ENCODE measurements around the gene KRTAP29-1. TPM values are rescaled to one million over a fixed set of nuclear protein-coding genes. Genes with fewer than 3 reads are reported as not detected.

The KRTAP29-1 gene
- total RNA-seq, 1 experiment from 2014 or later = not detected

- H3K27ac ChIP-seq (ENCODE audit: low read length) = no peak overlapping the region
- H3K36me3 ChIP-seq (ENCODE audit: control insufficient read depth, insufficient read depth, low read length) = no peaks in the 10 kb centered on the region
- ChIA-PET POLR2A (interaction anchor here (0.6 kb wide), 1 partner anchor 1043 kb away, joined by 4 read pairs; no protein-coding TSS in a partner anchor), CTCF (interaction anchor here (0.6 to 1.1 kb wide), 2 partner anchors 217 to 482 kb away, joined by 3 read pairs; no protein-coding TSS in a partner anchor)
- DNase-seq (ENCODE audit: low read depth, low spot score) (no peak), ATAC-seq (no peak)
- in situ Hi-C loops (cut with HindIII; ENCODE audit: low pct_unique_long_range_greater_than_20kb, low sequenced_read_pairs) (no loop called here), intact Hi-C loops (cut with micrococcal nuclease; ENCODE audit: unreplicated experiment) (no loop called here)
- BruUV-seq (replicated peaks) = no TSS peak
- TF ChIP-seq REST (IDR thresholded peaks at IDR 0.05; ENCODE audit: insufficient read depth in 1 of 2, low read depth in 2 of 2, low read length in 1 of 2) (no peak), CTCF (IDR thresholded peaks at IDR 0.05) (no peak), SIN3A (IDR thresholded peaks at IDR 0.05; ENCODE audit: borderline replicate concordance, insufficient read depth, low read depth, low read length) (no peak), POLR2AphosphoS5 (IDR thresholded peaks at IDR 0.05; ENCODE audit: low read depth, low read length) (no peak), TCF7L2 (IDR thresholded peaks at IDR 0.05; ENCODE audit: low read depth, low read length) (no peak)
- no peak overlapping the region for H3K4me3 ChIP-seq (ENCODE audit: low read depth in 2 of 2, low read length in 2 of 2)
- no peaks in the 10 kb centered on the region for H3K4me1 ChIP-seq (ENCODE audit: control insufficient read depth, insufficient read depth, low read length)
- H3K27me3 ChIP-seq (ENCODE audit: control insufficient read depth, insufficient read depth, low read length) = no peaks in the 10 kb centered on the region
- H3K9me3 ChIP-seq (ENCODE audit: control insufficient read depth, insufficient read depth, low read depth, low read length) = no peaks in the 10 kb centered on the region
Measured at GRCh38 chr17:41331606-41332005, 29.0 kb upstream of the KRTAP29-1 start.

GRCh38 chr17:41329279-41329948 is 26.8 kb upstream of the KRTAP29-1 start:
- no peaks in the 10 kb centered on the region for H3K4me1 ChIP-seq (ENCODE audit: control insufficient read depth, insufficient read depth, low read length)
- DNase-seq (ENCODE audit: low read depth, low spot score) = no peak
- intact Hi-C loops (cut with micrococcal nuclease; ENCODE audit: unreplicated experiment) (loop anchor here (10.0 kb wide), 1 partner anchor 335 kb away; no protein-coding TSS in a partner anchor), in situ Hi-C loops (cut with HindIII; ENCODE audit: low pct_unique_long_range_greater_than_20kb, low sequenced_read_pairs) (no loop called here)
- no peaks in the 10 kb centered on the region for H3K36me3 ChIP-seq (ENCODE audit: control insufficient read depth, insufficient read depth, low read length)
- H3K4me3 ChIP-seq (ENCODE audit: low read depth in 2 of 2, low read length in 2 of 2) = no peak overlapping the region
- ATAC-seq = peak; percentile 89
- POLR2A ChIA-PET = no interaction called here
- CTCF ChIA-PET = interaction anchor here (0.7 to 1.6 kb wide), 2 partner anchors 151 to 219 kb away, joined by 3 to 5 read pairs; no protein-coding TSS in a partner anchor
- TF ChIP-seq CTCF (IDR thresholded peaks at IDR 0.05) (peak; percentile 86), TCF7L2 (IDR thresholded peaks at IDR 0.05; ENCODE audit: low read depth, low read length) (no peak)
- no peak overlapping the region for H3K27ac ChIP-seq (ENCODE audit: low read length)
- BruUV-seq (replicated peaks) = no TSS peak
- H3K27me3 ChIP-seq (ENCODE audit: control insufficient read depth, insufficient read depth, low read length) = no peaks in the 10 kb centered on the region
- no peaks in the 10 kb centered on the region for H3K9me3 ChIP-seq (ENCODE audit: control insufficient read depth, insufficient read depth, low read depth, low read length)

All from Panc1 (cell line).